GM21786 (cell line): ENCODE measurements around the gene MYO18A.
"Not testable (repeated sequence)": the region's sequence is repeated elsewhere in the genome, so short reads cannot be mapped to it uniquely, and the experiment has no call there.

Experiments
- ATAC-seq: cut with Tn5 transposase; IDR thresholded peaks from one replicate; pipeline ENCODE4 v1.9.1; 2021; ENCODE audit not compliant: unreplicated experiment

MYO18A gene

DNA sequence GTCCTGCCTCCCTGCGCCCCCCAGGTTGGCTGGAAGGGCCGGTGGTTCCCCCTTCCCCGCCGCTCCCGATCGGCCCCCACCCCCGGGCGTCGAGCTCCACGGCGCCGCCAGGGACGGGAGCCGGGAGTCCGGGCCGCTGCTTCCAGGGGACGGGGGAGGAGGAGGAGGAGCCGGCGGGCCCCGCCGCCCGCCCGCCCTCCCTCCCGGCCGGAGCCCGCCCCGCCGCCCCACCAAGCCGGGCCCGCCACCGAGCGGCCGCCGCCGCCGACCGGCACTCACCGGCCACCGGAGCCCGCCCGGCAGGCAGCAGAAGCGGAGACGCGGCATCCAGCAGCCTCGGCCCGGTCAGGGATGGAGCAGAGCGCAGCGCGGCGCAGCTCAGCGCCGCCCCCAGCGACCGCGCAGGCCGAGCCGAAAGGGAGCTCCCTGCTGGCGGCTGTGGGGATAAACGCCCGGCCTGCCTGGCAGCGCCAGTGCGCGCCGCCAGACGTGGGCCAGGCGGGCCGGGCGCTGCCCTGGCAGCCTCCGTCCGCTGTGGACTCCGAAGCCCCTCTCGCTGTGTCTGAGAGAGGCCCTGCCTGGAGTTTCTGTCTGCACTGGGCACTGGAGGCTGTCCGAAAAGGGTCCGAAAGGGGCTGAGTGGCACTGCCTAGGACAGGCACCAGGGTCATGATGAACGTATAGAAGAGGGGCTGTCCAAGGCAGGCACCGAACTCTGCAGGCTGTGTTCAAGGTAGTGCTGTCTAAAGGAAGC is at the start of gene MYO18A:
Gene MYO18A, minus strand, starts transcription at position 365 of the 754 bp plus-strand sequence. CDS start 13,458 bp downstream, outside the sequence.
- ATAC-seq = peak; percentile 65

GRCh38 chr17:29225396-29225795 is 45.2 kb upstream of the MYO18A start:
- ATAC-seq = no peak

GRCh38 chr17:29221338-29221737 is 41.1 kb upstream of the MYO18A start:
- ATAC-seq = not testable (repeated sequence)

GRCh38 chr17:29219378-29220047 is 39.3 kb upstream of the MYO18A start:
- ATAC-seq = peak; percentile 66

DNA sequence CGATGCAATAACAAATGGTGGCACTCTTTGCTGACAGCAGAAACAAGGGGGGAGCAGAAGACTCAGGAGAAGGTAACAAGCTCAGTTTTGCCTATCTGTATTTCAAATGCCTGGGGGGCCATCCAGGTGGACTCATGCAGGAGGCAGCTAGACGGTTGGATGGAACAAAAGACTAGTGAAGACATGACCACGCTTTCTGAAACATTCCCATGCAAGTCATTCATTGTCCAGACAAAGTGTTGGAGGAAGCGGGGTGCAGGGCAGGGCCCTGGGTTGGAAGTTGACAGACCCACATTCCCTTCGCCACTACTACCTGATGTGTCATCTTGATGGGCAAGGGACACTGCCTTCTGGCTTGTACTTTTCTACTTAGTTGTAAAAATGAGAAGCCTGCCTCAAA is 36.7 kb upstream of the MYO18A start:
- ATAC-seq = no peak

- no peak for ATAC-seq
These were observed 36.0 kb upstream of the MYO18A start for GRCh38 chr17:29216181-29216580.

- ATAC-seq = no peak
These were observed 35.5 kb upstream of the MYO18A start for GRCh38 chr17:29215717-29216116.

GRCh38 chr17:29215174-29215573 is 35.0 kb upstream of the MYO18A start:
- ATAC-seq = no peak

GRCh38 chr17:29214215-29215146 is 34.3 kb upstream of the MYO18A start:
- no peak for ATAC-seq

- no peak for ATAC-seq
These were observed 32.5 kb upstream of the MYO18A start for GRCh38 chr17:29212681-29213121.

- ATAC-seq = no peak
These were observed 32.0 kb upstream of the MYO18A start for GRCh38 chr17:29212094-29212631.

GRCh38 chr17:29210879-29211278 is 30.7 kb upstream of the MYO18A start:
- no peak for ATAC-seq

DNA sequence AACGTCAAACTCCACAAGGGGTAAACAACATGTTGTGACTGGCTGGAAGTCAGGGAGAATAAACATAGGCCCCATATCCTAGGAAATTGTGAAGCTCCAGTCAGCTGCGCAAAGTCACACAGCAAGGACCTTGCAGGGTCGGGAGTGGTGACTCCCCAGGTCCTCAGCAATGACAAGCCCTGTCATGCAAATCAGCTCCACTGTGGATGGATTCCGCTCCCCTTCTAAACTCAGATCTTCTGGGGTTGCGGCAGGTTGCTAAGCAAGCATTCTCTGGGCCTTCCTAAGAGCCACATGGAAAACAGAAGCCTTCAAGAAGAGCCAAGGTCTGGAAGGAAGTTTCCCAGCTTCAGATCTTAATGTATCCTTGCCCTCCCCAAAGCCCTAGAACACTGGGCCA is 28.9 kb upstream of the MYO18A start:
- no peak for ATAC-seq

- no peak for ATAC-seq
These were observed 27.8 kb upstream of the MYO18A start for GRCh38 chr17:29207975-29208374.

GRCh38 chr17:29205047-29205446 is 24.8 kb upstream of the MYO18A start:
- no peak for ATAC-seq

DNA sequence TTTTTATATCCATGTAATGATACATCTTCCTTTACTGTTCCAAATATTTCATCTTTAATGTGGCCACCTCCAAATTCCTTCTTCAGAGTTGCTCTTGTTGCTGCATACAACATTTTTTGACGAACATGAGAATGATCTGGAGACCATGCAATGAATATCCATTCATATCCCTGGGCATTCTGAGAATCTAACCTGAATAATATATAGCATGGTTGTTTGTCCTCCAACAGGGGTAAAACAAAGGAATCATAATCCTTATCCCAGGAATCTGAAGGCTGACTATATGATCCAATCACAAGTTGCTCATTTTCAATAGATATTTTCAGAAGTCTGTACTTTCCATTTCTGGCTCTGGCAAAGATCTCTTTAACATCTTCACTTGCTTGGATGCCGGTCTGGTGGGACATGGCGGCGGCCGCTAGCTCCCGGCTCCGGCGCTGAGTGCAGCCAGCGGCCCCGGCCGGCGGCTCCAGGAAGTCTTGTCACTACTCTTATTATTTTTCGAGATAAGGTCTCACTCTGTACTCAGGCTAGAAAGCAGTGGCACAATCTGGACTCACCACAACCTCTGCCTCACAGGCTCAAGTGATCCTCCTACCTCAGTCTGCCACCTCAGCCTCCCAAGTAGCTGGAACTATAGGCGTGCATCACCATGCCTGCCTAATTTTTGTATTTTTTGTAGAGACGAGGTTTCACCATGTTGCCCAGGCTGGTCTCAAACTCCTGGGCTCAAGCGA is 24.0 kb upstream of the MYO18A start:
- not testable (repeated sequence) for ATAC-seq

DNA sequence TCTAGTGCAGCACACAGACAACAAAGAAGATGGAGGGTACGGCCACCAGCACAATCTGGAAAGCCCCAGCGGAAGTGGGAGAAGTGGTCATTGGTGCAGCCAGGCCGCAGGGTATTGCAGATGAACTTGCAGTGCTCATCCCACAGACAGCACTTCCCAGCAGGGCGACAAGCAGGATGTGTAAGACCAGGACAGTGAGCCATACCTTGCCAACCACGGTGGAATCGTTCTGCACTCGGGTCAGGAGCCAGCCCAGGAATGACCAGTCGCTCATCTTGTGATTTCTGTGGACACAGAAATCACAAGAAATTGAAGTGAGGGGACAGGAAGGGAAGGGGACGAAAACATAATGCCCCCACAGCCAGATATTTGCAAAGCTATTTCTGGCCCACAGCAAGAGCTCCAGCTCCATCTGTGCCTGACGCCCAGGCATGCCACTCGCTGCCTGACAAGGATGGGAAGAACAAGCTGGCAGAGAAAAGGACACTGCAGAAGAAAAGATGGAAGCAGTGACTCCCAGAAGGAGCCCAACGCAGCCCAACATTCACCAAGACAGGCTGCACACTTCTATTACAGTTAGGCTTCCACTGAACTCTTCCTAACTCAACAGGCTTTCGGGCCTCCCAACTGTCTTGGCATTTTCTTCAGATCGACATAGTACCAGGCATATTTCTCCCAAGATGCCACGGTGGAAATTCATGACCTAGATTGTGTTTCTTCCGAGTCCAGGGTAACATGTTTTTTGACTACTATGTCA is 17.5 kb upstream of the MYO18A start:
- no peak for ATAC-seq

- ATAC-seq = no peak
These were observed 16.7 kb upstream of the MYO18A start for GRCh38 chr17:29196769-29197515.
